GM21737 (cell line): ENCODE results near the gene GNG12.
"Not testable (repeated sequence)": the region's sequence is repeated elsewhere in the genome, so short reads cannot be mapped to it uniquely, and the experiment has no call there.

Source experiments
- ATAC-seq: cut with Tn5 transposase; IDR thresholded peaks from one replicate; pipeline ENCODE4 v1.9.1; 2021; ENCODE audit warnings: mild to moderate bottlenecking, moderate library complexity; ENCODE audit not compliant: unreplicated experiment

GNG12 gene

GRCh38 chr1:67665307-67665706 is 168.0 kb downstream of the GNG12 start:
- not testable (repeated sequence) for ATAC-seq

GRCh38 chr1:67664048-67664447 is 169.2 kb downstream of the GNG12 start:
- ATAC-seq, result no peak

- ATAC-seq, result no peak
Measured at GRCh38 chr1:67662884-67663283, 170.4 kb downstream of the GNG12 start.

- no peak for ATAC-seq
Measured at GRCh38 chr1:67659229-67659628, 174.0 kb downstream of the GNG12 start.

- ATAC-seq, result not testable (repeated sequence)
Measured at GRCh38 chr1:67657152-67657551, 176.1 kb downstream of the GNG12 start.

GRCh38 chr1:67655581-67655980 is 177.7 kb downstream of the GNG12 start:
- ATAC-seq, result no peak

GRCh38 chr1:67653304-67653703 is 180.0 kb downstream of the GNG12 start:
- ATAC-seq, result no peak

GRCh38 chr1:67652800-67653199 is 180.5 kb downstream of the GNG12 start:
- no peak for ATAC-seq
